ENCODE results near the gene MAGI2. TPM values are rescaled to one million over a fixed set of nuclear protein-coding genes. Genes with fewer than 3 reads are reported as not detected.

The MAGI2 gene
- total RNA-seq, 1 experiment from 2014 or later = 0.22 TPM

GRCh38 chr7:78367280-78367773 is 1086.1 kb downstream of the MAGI2 start:
- H2AFZ ChIP-seq (ENCODE audit: low read depth, low read length, poor library complexity, severe bottlenecking) = no peak overlapping the region
- RAD21 ChIA-PET (ENCODE audit: low non-redundant PET in 1 of 2, low total read pairs in 2 of 2, uncharacterized antibody in 2 of 2, unreplicated experiment in 2 of 2) = no interaction called here
- H3K79me2 ChIP-seq (ENCODE audit: insufficient read depth, low read length) = no peaks in the 10 kb centered on the region
- intact Hi-C loops (cut with micrococcal nuclease) = no loop called here
- no TSS peak for BruUV-seq (replicated peaks)
- peaks cover 27% of the 10 kb centered on the region for H3K27me3 ChIP-seq (ENCODE audit: insufficient read depth, low read length)
- POLR2A ChIA-PET = no interaction called here
- no peak for DNase-seq (ENCODE audit: low read depth, low spot score)
- CTCF ChIA-PET = no interaction called here
- H3K4me1 ChIP-seq (ENCODE audit: control insufficient read depth in 1 of 2, insufficient read depth in 2 of 2, low read length in 2 of 2) = no peaks in the 10 kb centered on the region
- H3K4me3 ChIP-seq (replicated peaks in 1 of 2; ENCODE audit: low read depth in 1 of 2, low read length in 2 of 2) = no peak overlapping the region
- TF ChIP-seq EGR1 (IDR thresholded peaks at IDR 0.05; ENCODE audit: low read depth) (no peak), EZH2phosphoT487 (IDR thresholded peaks at IDR 0.05; ENCODE audit: borderline replicate concordance) (no peak), ATF3 (IDR thresholded peaks at IDR 0.05) (no peak), YY1 (IDR thresholded peaks at IDR 0.05; ENCODE audit: extremely low read depth, insufficient replicate concordance, low read depth, low read length) (no peak), SP1 (IDR thresholded peaks at IDR 0.05; ENCODE audit: low read depth) (no peak), ZBTB33 (IDR thresholded peaks at IDR 0.05; ENCODE audit: extremely low read depth, insufficient replicate concordance, low read length) (no peak), RAD21 (IDR thresholded peaks at IDR 0.05; ENCODE audit: low read depth) (no peak), MAX (IDR thresholded peaks at IDR 0.05) (no peak), JUND (IDR thresholded peaks at IDR 0.05) (no peak)
- no peak for ATAC-seq
- no peak overlapping the region for H3K27ac ChIP-seq (ENCODE audit: low read depth, low read length)
- H3K9ac ChIP-seq (ENCODE audit: low read length) = no peak overlapping the region
- no peaks in the 10 kb centered on the region for H3K36me3 ChIP-seq (ENCODE audit: control insufficient read depth in 1 of 2, insufficient read depth in 2 of 2, low read length in 2 of 2)
- no peak overlapping the region for H3K4me2 ChIP-seq (ENCODE audit: low read length)
- no peaks in the 10 kb centered on the region for H4K20me1 ChIP-seq (ENCODE audit: insufficient read depth)
- no peaks in the 10 kb centered on the region for H3K9me3 ChIP-seq (ENCODE audit: control insufficient read depth in 1 of 2, insufficient read depth in 1 of 2, low read depth in 1 of 2, low read length in 2 of 2)
- no peaks in the 10 kb centered on the region for H3K9me2 ChIP-seq (ENCODE audit: insufficient read depth)
